Esophagus muscularis mucosa (tissue), 4 donors: ENCODE measurements around the gene USP12.
"Not testable (repeated sequence)": the region's sequence is repeated elsewhere in the genome, so short reads cannot be mapped to it uniquely, and the experiment has no call there.

Experiments
- EP300 ChIP-seq: sonication (generic); formaldehyde crosslinking; IDR thresholded peaks from one replicate; pipeline ENCODE4 v1.6.1; 2017; ENCODE audit warnings: antibody characterized with exemption
- POLR2A ChIP-seq: fragments of 450-650 bp; IDR thresholded peaks from one replicate; pipeline ENCODE4 v1.6.1; 2017; ENCODE audit warnings: antibody characterized with exemption, moderate library complexity, mild to moderate bottlenecking, low read depth
- POLR2AphosphoS5 ChIP-seq, 2 donors: sonication (generic); formaldehyde crosslinking; IDR thresholded peaks; one replicate each; pipeline ENCODE4 v1.6.1; 2017; ENCODE audit warnings: antibody characterized with exemption in 2 of 2
- TF ChIP-seq, protein P1 (sequence below), 3 experiments: fragments of 200-600 bp in 2 of 3; fragments of 450-650 bp in 1 of 3; sonication (generic) in 2 of 3; IDR thresholded peaks; one replicate each; pipeline ENCODE4 v1.5.1; 2017 to 2019; ENCODE audit warnings: antibody characterized with exemption in 3 of 3, mild to moderate bottlenecking in 2 of 3, moderate library complexity in 1 of 3

DNA sequence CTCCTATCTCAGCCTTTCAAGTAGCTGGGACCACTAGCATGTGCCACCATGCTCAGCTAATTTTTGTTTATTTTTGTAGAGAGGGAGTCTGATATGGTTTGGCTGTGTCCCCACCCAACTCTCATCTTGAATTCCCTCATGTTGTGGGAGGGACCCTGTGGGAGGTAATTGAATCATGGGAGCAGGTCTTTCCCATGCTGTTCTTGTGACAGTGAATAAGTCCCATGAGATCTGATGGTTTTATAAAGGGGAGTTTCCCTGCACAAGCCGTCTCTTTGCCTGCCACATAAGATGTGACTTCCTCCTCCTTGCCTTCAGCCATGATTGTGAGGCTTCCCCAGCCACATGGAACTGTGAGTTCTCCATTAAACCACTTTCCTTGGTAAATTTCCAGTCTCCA is 20.8 kb upstream of the USP12 start:
- not testable (repeated sequence) for TF ChIP-seq EP300; POLR2A; POLR2AphosphoS5 (IDR thresholded peaks at IDR 0.05)
- TF ChIP-seq, protein P1, sequence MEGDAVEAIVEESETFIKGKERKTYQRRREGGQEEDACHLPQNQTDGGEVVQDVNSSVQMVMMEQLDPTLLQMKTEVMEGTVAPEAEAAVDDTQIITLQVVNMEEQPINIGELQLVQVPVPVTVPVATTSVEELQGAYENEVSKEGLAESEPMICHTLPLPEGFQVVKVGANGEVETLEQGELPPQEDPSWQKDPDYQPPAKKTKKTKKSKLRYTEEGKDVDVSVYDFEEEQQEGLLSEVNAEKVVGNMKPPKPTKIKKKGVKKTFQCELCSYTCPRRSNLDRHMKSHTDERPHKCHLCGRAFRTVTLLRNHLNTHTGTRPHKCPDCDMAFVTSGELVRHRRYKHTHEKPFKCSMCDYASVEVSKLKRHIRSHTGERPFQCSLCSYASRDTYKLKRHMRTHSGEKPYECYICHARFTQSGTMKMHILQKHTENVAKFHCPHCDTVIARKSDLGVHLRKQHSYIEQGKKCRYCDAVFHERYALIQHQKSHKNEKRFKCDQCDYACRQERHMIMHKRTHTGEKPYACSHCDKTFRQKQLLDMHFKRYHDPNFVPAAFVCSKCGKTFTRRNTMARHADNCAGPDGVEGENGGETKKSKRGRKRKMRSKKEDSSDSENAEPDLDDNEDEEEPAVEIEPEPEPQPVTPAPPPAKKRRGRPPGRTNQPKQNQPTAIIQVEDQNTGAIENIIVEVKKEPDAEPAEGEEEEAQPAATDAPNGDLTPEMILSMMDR (IDR thresholded peaks at IDR 0.05): not testable (repeated sequence)
